GM20000 (cell line): ENCODE measurements around the gene DAZ1.
"Not testable (repeated sequence)": the region's sequence is repeated elsewhere in the genome, so short reads cannot be mapped to it uniquely, and the experiment has no call there.

Source experiments
- DNase-seq: peaks from one replicate; pipeline ENCODE4 v3.0.0; 2012; ENCODE audit warnings: low spot score

The DAZ1 gene

GRCh38 chrY:23198908-23199307 lies at the start of gene DAZ1:
Gene DAZ1, minus strand, starts transcription at chrY:23199008. Its CDS starts 208 bp downstream, at chrY:23198800.
- not testable (repeated sequence) for DNase-seq

- DNase-seq = not testable (repeated sequence)
Measured at GRCh38 chrY:23219233-23219632, 20.4 kb upstream of the DAZ1 start, which contains the start of gene DAZ2. Gene DAZ2, plus strand, starts transcription at chrY:23219533. Its CDS starts 208 bp downstream, at chrY:23219741.

DNA sequence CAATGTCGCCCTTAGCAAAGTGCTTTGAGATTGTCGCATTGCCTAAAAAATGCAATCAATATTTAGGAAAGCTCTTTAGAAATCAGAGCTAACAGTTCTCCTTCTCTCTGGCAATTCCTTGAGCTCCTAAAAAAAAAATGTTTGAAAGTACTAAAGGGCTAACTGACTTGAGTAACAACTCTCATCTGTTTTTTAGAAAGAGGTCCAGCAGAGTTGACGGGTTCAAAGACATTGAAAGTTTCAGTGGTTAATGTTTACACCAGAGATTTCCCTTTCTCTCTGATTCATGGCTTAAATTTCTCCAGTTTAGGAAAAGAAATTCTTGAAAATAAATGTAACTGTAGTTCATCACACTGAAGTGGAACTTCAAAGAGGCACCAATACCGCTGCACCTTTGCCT lies 11.9 kb upstream of the DAZ1 start:
- not testable (repeated sequence) for DNase-seq

- not testable (repeated sequence) for DNase-seq
Measured at GRCh38 chrY:23209802-23210495, 11.1 kb upstream of the DAZ1 start.

GRCh38 chrY:23207455-23207854 lies 8.6 kb upstream of the DAZ1 start:
- not testable (repeated sequence) for DNase-seq
